Activated T-cell treated with anti-CD3 and anti-CD28 coated beads, Interleukin-2, amount 50 U/mL, for 4 hours (primary cell): Measurements from ENCODE around the gene TSEN34. TPM values are rescaled to one million over a fixed set of nuclear protein-coding genes. Genes with fewer than 3 reads are reported as not detected.
"Not testable (repeated sequence)": the region's sequence is repeated elsewhere in the genome, so short reads cannot be mapped to it uniquely, and the experiment has no call there.

ENCODE experiments used
- ATAC-seq, 2 donors: fragments of 200-7000 bp; cut with Tn5 transposase; one replicate each; pipeline ENCODE4 v1.10.0; 2021
- DNase-seq: peaks from one replicate; pipeline ENCODE4 v3.0.0-alpha.2; 2020
- H3K27me3 Mint-ChIP-seq: one replicate; pipeline ENCODE4 v1.8.0; 2021; ENCODE audit warnings: low read depth, mixed read lengths
- H3K36me3 Mint-ChIP-seq: one replicate; pipeline ENCODE4 v1.8.0; 2022; ENCODE audit warnings: mixed read lengths; ENCODE audit not compliant: insufficient read depth
- H3K4me1 Mint-ChIP-seq: one replicate; pipeline ENCODE4 v1.8.0; 2021; ENCODE audit warnings: low read depth, mixed read lengths
- H3K4me3 Mint-ChIP-seq: one replicate; pipeline ENCODE4 v1.8.0; 2021; ENCODE audit warnings: mild to moderate bottlenecking, moderate library complexity, mixed read lengths
- H3K9me3 Mint-ChIP-seq: one replicate; pipeline ENCODE4 v1.8.0; 2021; ENCODE audit warnings: mixed read lengths
- total RNA-seq, 3 donors: library from RNA; stranded (reverse); gene quantifications; one replicate each; pipeline ENCODE4 v1.2.1, GENCODE V29; 2021

The TSEN34 gene
- total RNA-seq, 3 donors from 2014 or later, result 22.7 to 29.1 (median 25.9) TPM

- Mint-ChIP-seq H3K4me1 (peaks cover 6% of the 10 kb centered on the region), H3K4me3 (no peak within 1 kb of the TSS), H3K36me3 (no peaks in the 10 kb centered on the region), H3K27me3 (no peaks in the 10 kb centered on the region), H3K9me3 (no peaks in the 10 kb centered on the region)
- no peak for DNase-seq
- ATAC-seq, result no peak
These were observed 18.4 kb upstream of the TSEN34 start, which contains the start of gene TMC4 for GRCh38 chr19:54172471-54173358. Gene TMC4 (minus strand): TSS chr19:54173160. CDS start chr19:54173117, 43 bp downstream.

GRCh38 chr19:54173359-54173699, 17.8 kb upstream of the TSEN34 start:
- ATAC-seq, result no peak
- Mint-ChIP-seq H3K9me3 (no peaks in the 10 kb centered on the region), H3K4me3 (no peak overlapping the region), H3K4me1 (peaks cover 4% of the 10 kb centered on the region), H3K36me3 (peaks cover 4% of the 10 kb centered on the region), H3K27me3 (no peaks in the 10 kb centered on the region)
- DNase-seq, result no peak

GRCh38 chr19:54173951-54174834, 16.9 kb upstream of the TSEN34 start:
- no peak for DNase-seq
- Mint-ChIP-seq H3K9me3 (no peaks in the 10 kb centered on the region), H3K36me3 (peaks cover 8% of the 10 kb centered on the region), H3K4me1 (peaks cover 2% of the 10 kb centered on the region), H3K27me3 (no peaks in the 10 kb centered on the region), H3K4me3 (no peak overlapping the region)
- no peak for ATAC-seq

DNA sequence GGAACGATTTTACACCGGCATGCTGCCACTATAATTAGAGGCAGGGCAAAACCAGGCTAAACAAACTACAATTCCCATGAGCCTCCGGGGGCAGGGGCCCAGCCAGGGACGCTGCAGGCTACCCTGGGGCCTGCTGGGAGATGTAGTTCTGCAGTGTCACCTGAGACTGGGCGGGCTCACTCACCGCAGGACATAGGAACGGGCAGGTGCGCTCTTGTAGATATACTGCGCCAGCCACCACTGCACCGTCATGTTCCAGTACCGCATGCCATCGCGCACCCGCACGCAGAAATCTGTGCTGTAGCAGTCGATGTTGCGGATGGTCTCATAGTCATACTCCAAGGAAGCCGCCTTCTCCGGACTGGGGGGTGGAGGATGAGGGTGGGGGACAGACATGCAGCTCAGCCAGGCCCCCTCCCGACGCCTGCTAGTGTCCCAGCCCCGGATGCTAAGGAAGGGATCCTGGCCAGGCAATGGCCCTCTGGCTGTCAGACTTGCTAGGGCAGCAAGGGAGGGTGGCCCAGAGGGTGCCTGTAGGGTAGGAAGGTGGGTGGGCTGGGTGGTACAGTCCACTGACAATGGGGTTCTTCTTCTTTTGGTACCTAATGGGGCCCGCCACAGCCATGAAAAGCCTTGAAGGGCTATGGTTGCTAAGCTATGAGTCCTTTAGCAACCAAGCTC, 12.4 kb upstream of the TSEN34 start:
- no peak overlapping the region for H3K4me3 Mint-ChIP-seq
- no peaks in the 10 kb centered on the region for H3K27me3 Mint-ChIP-seq
- H3K9me3 Mint-ChIP-seq, result no peaks in the 10 kb centered on the region
- H3K36me3 Mint-ChIP-seq, result peaks cover 14% of the 10 kb centered on the region
- peak; percentile 89 to 95 for ATAC-seq
- no peaks in the 10 kb centered on the region for H3K4me1 Mint-ChIP-seq
- no peak for DNase-seq

GRCh38 chr19:54179262-54179852, 11.8 kb upstream of the TSEN34 start:
- H3K27me3 Mint-ChIP-seq, result no peaks in the 10 kb centered on the region
- DNase-seq (no peak), ATAC-seq (no peak)
- H3K36me3 Mint-ChIP-seq, result peaks cover 14% of the 10 kb centered on the region
- no peaks in the 10 kb centered on the region for H3K9me3 Mint-ChIP-seq
- no peak overlapping the region for H3K4me3 Mint-ChIP-seq
- H3K4me1 Mint-ChIP-seq, result no peaks in the 10 kb centered on the region

DNA sequence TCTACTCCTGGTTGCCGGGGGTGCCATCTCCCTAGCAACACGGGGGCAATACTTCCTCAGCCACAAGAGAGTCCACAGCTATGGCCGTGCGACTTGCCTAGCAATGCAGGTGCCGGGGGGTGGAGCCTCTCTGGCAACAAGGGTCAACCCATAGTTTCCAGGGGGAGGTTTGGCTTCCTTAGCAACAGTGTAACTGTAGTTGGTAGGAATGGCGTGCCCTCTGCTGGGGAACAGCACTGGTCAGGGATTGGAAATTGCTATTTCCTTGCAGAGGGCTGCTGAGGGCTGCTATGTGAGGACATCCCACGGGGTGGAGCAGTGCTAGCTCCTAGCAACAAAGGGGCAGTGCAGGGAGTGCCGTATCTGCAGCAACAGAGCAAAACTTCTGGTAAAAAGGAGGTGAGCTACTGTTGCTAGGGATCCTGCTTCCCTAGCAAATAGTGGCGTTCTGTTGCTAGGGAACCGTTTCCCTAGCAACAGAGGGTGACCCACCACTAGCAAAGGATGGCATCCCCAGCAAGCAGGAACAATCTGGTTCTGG, 11.1 kb upstream of the TSEN34 start:
- no peak for ATAC-seq
- Mint-ChIP-seq H3K4me3 (no peak overlapping the region), H3K27me3 (no peaks in the 10 kb centered on the region), H3K36me3 (peaks cover 14% of the 10 kb centered on the region), H3K4me1 (no peaks in the 10 kb centered on the region), H3K9me3 (no peaks in the 10 kb centered on the region)
- no peak for DNase-seq

- H3K4me1 Mint-ChIP-seq, result no peaks in the 10 kb centered on the region
- DNase-seq (no peak), ATAC-seq (no peak)
- no peaks in the 10 kb centered on the region for H3K27me3 Mint-ChIP-seq
- no peaks in the 10 kb centered on the region for H3K9me3 Mint-ChIP-seq
- no peak overlapping the region for H3K4me3 Mint-ChIP-seq
- peaks cover 16% of the 10 kb centered on the region for H3K36me3 Mint-ChIP-seq
These were observed 10.4 kb upstream of the TSEN34 start for GRCh38 chr19:54180691-54181091.

DNA sequence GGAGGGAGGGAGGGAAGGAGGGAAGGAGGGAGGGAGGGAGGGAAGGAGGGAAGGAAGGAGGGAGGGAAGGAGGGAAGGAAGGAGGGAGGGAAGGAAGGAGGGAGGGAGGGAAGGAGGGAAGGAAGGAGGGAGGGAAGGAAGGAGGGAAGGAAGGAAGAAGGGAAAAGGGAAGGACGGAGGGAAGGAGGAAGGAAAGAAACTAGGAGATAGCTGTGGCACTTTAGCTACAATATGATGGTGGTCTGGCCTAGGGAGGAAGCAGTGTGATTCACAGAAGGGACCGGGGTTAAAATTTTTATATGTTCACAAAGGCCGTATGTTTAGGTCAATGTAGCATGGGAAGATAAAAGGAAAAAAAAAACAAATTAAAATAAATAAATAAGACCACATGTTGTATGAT, 9.2 kb upstream of the TSEN34 start:
- H3K36me3 Mint-ChIP-seq, result peaks cover 17% of the 10 kb centered on the region
- DNase-seq, H3K4me1 Mint-ChIP-seq, H3K9me3 Mint-ChIP-seq, H3K27me3 Mint-ChIP-seq, H3K4me3 Mint-ChIP-seq, ATAC-seq: not testable (repeated sequence)

GRCh38 chr19:54183431-54183830, 7.7 kb upstream of the TSEN34 start:
- no peaks in the 10 kb centered on the region for H3K9me3 Mint-ChIP-seq
- peaks cover 15% of the 10 kb centered on the region for H3K4me1 Mint-ChIP-seq
- H3K36me3 Mint-ChIP-seq, result peaks cover 16% of the 10 kb centered on the region
- no peaks in the 10 kb centered on the region for H3K27me3 Mint-ChIP-seq
- DNase-seq, result no peak
- no peak overlapping the region for H3K4me3 Mint-ChIP-seq
- no peak for ATAC-seq

- H3K9me3 Mint-ChIP-seq, result no peaks in the 10 kb centered on the region
- ATAC-seq, result no peak
These were observed 4.8 kb upstream of the TSEN34 start for GRCh38 chr19:54186351-54186750.

GRCh38 chr19:54186934-54187381, 4.2 kb upstream of the TSEN34 start:
- Mint-ChIP-seq H3K27me3 (no peaks in the 10 kb centered on the region), H3K36me3 (peaks cover 9% of the 10 kb centered on the region), H3K4me3 (peak overlapping the region; percentile 87), H3K4me1 (peaks cover 25% of the 10 kb centered on the region), H3K9me3 (no peaks in the 10 kb centered on the region)
- DNase-seq (no peak), ATAC-seq (no peak)

More at GRCh38 chr19:54186351-54186750, 4.8 kb upstream of the TSEN34 start:
- H3K36me3 Mint-ChIP-seq, result peaks cover 9% of the 10 kb centered on the region
- H3K4me1 Mint-ChIP-seq, result peaks cover 20% of the 10 kb centered on the region
- DNase-seq, result no peak
- no peaks in the 10 kb centered on the region for H3K27me3 Mint-ChIP-seq
- no peak overlapping the region for H3K4me3 Mint-ChIP-seq

GRCh38 chr19:54188215-54188871, 2.8 kb upstream of the TSEN34 start:
- H3K27me3 Mint-ChIP-seq, result no peaks in the 10 kb centered on the region
- no peaks in the 10 kb centered on the region for H3K9me3 Mint-ChIP-seq
- no peak for ATAC-seq
- peak; percentile 59 for DNase-seq
- peaks cover 37% of the 10 kb centered on the region for H3K4me1 Mint-ChIP-seq
- peaks cover 9% of the 10 kb centered on the region for H3K36me3 Mint-ChIP-seq
- H3K4me3 Mint-ChIP-seq, result peak overlapping the region; percentile 87

- peak; percentile 2 for ATAC-seq
- Mint-ChIP-seq H3K4me3 (peak within 1 kb of the TSS; percentile 87), H3K9me3 (no peaks in the 10 kb centered on the region), H3K36me3 (peaks cover 14% of the 10 kb centered on the region), H3K4me1 (peaks cover 37% of the 10 kb centered on the region), H3K27me3 (no peaks in the 10 kb centered on the region)
- no peak for DNase-seq
These were observed 1.9 kb upstream of the TSEN34 start, which contains the start of gene MBOAT7 for GRCh38 chr19:54189145-54189734. Gene MBOAT7 (minus strand): TSS chr19:54189580. CDS start chr19:54188508, 1,072 bp downstream.
